ENCODE data around the gene TRIO.

The TRIO gene

GRCh38 chr5:14323466-14323865, 180.3 kb downstream of the TRIO start:
- DNase-seq (ENCODE audit: low read depth, low spot score): no peak

GRCh38 chr5:14325369-14325768, 182.2 kb downstream of the TRIO start:
- DNase-seq (ENCODE audit: low read depth, low spot score): no peak

GRCh38 chr5:14326035-14326903, 183.1 kb downstream of the TRIO start:
- DNase-seq (ENCODE audit: low read depth, low spot score): no peak

- no peak for DNase-seq (ENCODE audit: low read depth, low spot score)
Measured at GRCh38 chr5:14327624-14328023, 184.5 kb downstream of the TRIO start.

GRCh38 chr5:14328144-14328543, 185.0 kb downstream of the TRIO start:
- DNase-seq (ENCODE audit: low read depth, low spot score): no peak

GRCh38 chr5:14330291-14330690, 187.1 kb downstream of the TRIO start:
- DNase-seq (ENCODE audit: low read depth, low spot score): no peak

GRCh38 chr5:14330729-14331385, 187.7 kb downstream of the TRIO start:
- no peak for DNase-seq (ENCODE audit: low read depth, low spot score)

GRCh38 chr5:14331386-14331781, 188.2 kb downstream of the TRIO start:
- DNase-seq (ENCODE audit: low read depth, low spot score): no peak

GRCh38 chr5:14332038-14332631, 189.0 kb downstream of the TRIO start:
- no peak for DNase-seq (ENCODE audit: low read depth, low spot score)

GRCh38 chr5:14332746-14333145, 189.6 kb downstream of the TRIO start:
- no peak for DNase-seq (ENCODE audit: low read depth, low spot score)

- no peak for DNase-seq (ENCODE audit: low read depth, low spot score)
Measured at GRCh38 chr5:14337593-14337992, 194.5 kb downstream of the TRIO start.

GRCh38 chr5:14339468-14339867, 196.3 kb downstream of the TRIO start:
- DNase-seq (ENCODE audit: low read depth, low spot score): no peak

- no peak for DNase-seq (ENCODE audit: low read depth, low spot score)
Measured at GRCh38 chr5:14341571-14342230, 198.6 kb downstream of the TRIO start.

GRCh38 chr5:14342306-14342705, 199.2 kb downstream of the TRIO start:
- DNase-seq (ENCODE audit: low read depth, low spot score): no peak

- no peak for DNase-seq (ENCODE audit: low read depth, low spot score)
Measured at GRCh38 chr5:14343376-14343775, 200.2 kb downstream of the TRIO start.

GRCh38 chr5:14347522-14347921, 204.4 kb downstream of the TRIO start:
- DNase-seq (ENCODE audit: low read depth, low spot score): no peak

- no peak for DNase-seq (ENCODE audit: low read depth, low spot score)
Measured at GRCh38 chr5:14348142-14348541, 205.0 kb downstream of the TRIO start.

GRCh38 chr5:14349029-14349428, 205.9 kb downstream of the TRIO start:
- no peak for DNase-seq (ENCODE audit: low read depth, low spot score)

GRCh38 chr5:14351086-14351661, 208.0 kb downstream of the TRIO start:
- no peak for DNase-seq (ENCODE audit: low read depth, low spot score)

GRCh38 chr5:14351845-14352712, 208.9 kb downstream of the TRIO start:
- peak; percentile 25 for DNase-seq (ENCODE audit: low read depth, low spot score)
